Measurements from ENCODE around the gene AKNA. TPM values are rescaled to one million over a fixed set of nuclear protein-coding genes. Genes with fewer than 3 reads are reported as not detected.

AKNA gene
- polyA plus RNA-seq, 1 donor from 2014 or later: 1.2 TPM

GRCh38 chr9:114428466-114428865, 40.7 kb upstream of the AKNA start:
- no peak for TF ChIP-seq MXI1 (conservative IDR thresholded peaks at IDR 0.05; ENCODE audit: poor library complexity, severe bottlenecking)
- TF ChIP-seq CTCF (IDR thresholded peaks at IDR 0.05; ENCODE audit: poor library complexity, severe bottlenecking): no peak
- TF ChIP-seq TAF1 (IDR thresholded peaks at IDR 0.05; ENCODE audit: low read depth): no peak
- no peak for TF ChIP-seq POLR2AphosphoS5 (IDR thresholded peaks at IDR 0.05)
- Histone ChIP-seq H4K20me1 (ENCODE audit: insufficient read depth) (no peaks in the 10 kb centered on the region), H3F3A (ENCODE audit: insufficient read depth, low read length, poor library complexity, severe bottlenecking) (no peaks in the 10 kb centered on the region), H3K9ac (ENCODE audit: low read length) (no peak overlapping the region), H3K9me3 (ENCODE audit: low read length) (no peaks in the 10 kb centered on the region), H2AFZ (ENCODE audit: low read depth, low read length) (no peak overlapping the region), H3K79me2 (replicated peaks; ENCODE audit: insufficient read depth, low read length) (no peaks in the 10 kb centered on the region), H3K4me3 (ENCODE audit: low read length) (no peak overlapping the region), H3K27ac (ENCODE audit: low read length) (no peak overlapping the region), H3K27me3 (ENCODE audit: insufficient read depth, low read depth, low read length) (no peaks in the 10 kb centered on the region), H3K9me2 (ENCODE audit: insufficient read depth, low read length) (no peaks in the 10 kb centered on the region), H3K36me3 (ENCODE audit: insufficient read depth, low read length) (no peaks in the 10 kb centered on the region), H3K4me2 (ENCODE audit: low read length) (no peak overlapping the region)

GRCh38 chr9:114427644-114428043, 39.9 kb upstream of the AKNA start:
- Histone ChIP-seq H3K27ac (ENCODE audit: low read length) (no peak overlapping the region), H3K9me3 (ENCODE audit: low read length) (no peaks in the 10 kb centered on the region), H3K9ac (ENCODE audit: low read length) (no peak overlapping the region)

More at GRCh38 chr9:114427644-114428043, 39.9 kb upstream of the AKNA start:
- H3K79me2 ChIP-seq (replicated peaks; ENCODE audit: insufficient read depth, low read length): no peaks in the 10 kb centered on the region
- H3K4me2 ChIP-seq (ENCODE audit: low read length): no peak overlapping the region
- no peak overlapping the region for H2AFZ ChIP-seq (ENCODE audit: low read depth, low read length)
- no peaks in the 10 kb centered on the region for H4K20me1 ChIP-seq (ENCODE audit: insufficient read depth)
- no peaks in the 10 kb centered on the region for H3F3A ChIP-seq (ENCODE audit: insufficient read depth, low read length, poor library complexity, severe bottlenecking)
- H3K4me3 ChIP-seq (ENCODE audit: low read length): no peak overlapping the region
- TF ChIP-seq POLR2AphosphoS5 (IDR thresholded peaks at IDR 0.05): no peak
- TF ChIP-seq TAF1 (IDR thresholded peaks at IDR 0.05; ENCODE audit: low read depth): no peak
- no peak for TF ChIP-seq EZH2 (IDR thresholded peaks at IDR 0.05; ENCODE audit: borderline replicate concordance, insufficient read depth, low read length, poor library complexity, severe bottlenecking)
- TF ChIP-seq REST (IDR thresholded peaks at IDR 0.05; ENCODE audit: borderline replicate concordance): no peak
- no peak for TF ChIP-seq EP300 (conservative IDR thresholded peaks at IDR 0.05; ENCODE audit: poor library complexity, severe bottlenecking)
- no peak for TF ChIP-seq MXI1 (conservative IDR thresholded peaks at IDR 0.05; ENCODE audit: poor library complexity, severe bottlenecking)
- no peak for TF ChIP-seq CTCF (IDR thresholded peaks at IDR 0.05; ENCODE audit: poor library complexity, severe bottlenecking)
- no peak for TF ChIP-seq RAD21 (conservative IDR thresholded peaks at IDR 0.05)
- no peak for TF ChIP-seq SMC3 (conservative IDR thresholded peaks at IDR 0.05; ENCODE audit: poor library complexity)
- H3K36me3 ChIP-seq (ENCODE audit: insufficient read depth, low read length): no peaks in the 10 kb centered on the region
- no peaks in the 10 kb centered on the region for H3K9me2 ChIP-seq (ENCODE audit: insufficient read depth, low read length)
- H3K27me3 ChIP-seq (ENCODE audit: insufficient read depth, low read depth, low read length): no peaks in the 10 kb centered on the region
